Measurements from ENCODE around the gene RAB43. TPM values are rescaled to one million over a fixed set of nuclear protein-coding genes. Genes with fewer than 3 reads are reported as not detected.

Gene RAB43
- total RNA-seq, 1 experiment from 2014 or later: 22.4 TPM

GRCh38 chr3:129107793-129108192 is 13.8 kb downstream of the RAB43 start:
- no peaks in the 10 kb centered on the region for H3K79me2 ChIP-seq (ENCODE audit: low read length)
- ATAC-seq: no peak
- H3K27me3 ChIP-seq (ENCODE audit: low read length): no peaks in the 10 kb centered on the region
- no peak for DNase-seq
- no TSS peak for BruUV-seq (replicated peaks)
- H2AFZ ChIP-seq (ENCODE audit: low read length): no peak overlapping the region
- H3K4me2 ChIP-seq (ENCODE audit: low read length): no peak overlapping the region
- POLR2A ChIA-PET (ENCODE audit: unreplicated experiment): no interaction called here
- intact Hi-C loops (cut with micrococcal nuclease): no loop called here
- no peaks in the 10 kb centered on the region for H3K9me2 ChIP-seq (replicated peaks; ENCODE audit: low read length)
- CTCF ChIA-PET: no interaction called here
- 0 out of 2 replicates have a peak, but pooled peaks cover 3% of the 10 kb centered on the region for H3K36me3 ChIP-seq (ENCODE audit: low read depth, low read length)
- TF ChIP-seq EZH2phosphoT487 (IDR thresholded peaks at IDR 0.05; ENCODE audit: borderline replicate concordance, low read length): no peak
- TF ChIP-seq, protein P1, sequence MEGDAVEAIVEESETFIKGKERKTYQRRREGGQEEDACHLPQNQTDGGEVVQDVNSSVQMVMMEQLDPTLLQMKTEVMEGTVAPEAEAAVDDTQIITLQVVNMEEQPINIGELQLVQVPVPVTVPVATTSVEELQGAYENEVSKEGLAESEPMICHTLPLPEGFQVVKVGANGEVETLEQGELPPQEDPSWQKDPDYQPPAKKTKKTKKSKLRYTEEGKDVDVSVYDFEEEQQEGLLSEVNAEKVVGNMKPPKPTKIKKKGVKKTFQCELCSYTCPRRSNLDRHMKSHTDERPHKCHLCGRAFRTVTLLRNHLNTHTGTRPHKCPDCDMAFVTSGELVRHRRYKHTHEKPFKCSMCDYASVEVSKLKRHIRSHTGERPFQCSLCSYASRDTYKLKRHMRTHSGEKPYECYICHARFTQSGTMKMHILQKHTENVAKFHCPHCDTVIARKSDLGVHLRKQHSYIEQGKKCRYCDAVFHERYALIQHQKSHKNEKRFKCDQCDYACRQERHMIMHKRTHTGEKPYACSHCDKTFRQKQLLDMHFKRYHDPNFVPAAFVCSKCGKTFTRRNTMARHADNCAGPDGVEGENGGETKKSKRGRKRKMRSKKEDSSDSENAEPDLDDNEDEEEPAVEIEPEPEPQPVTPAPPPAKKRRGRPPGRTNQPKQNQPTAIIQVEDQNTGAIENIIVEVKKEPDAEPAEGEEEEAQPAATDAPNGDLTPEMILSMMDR (conservative IDR thresholded peaks at IDR 0.05; ENCODE audit: low read depth, low read length): no peak
- TF ChIP-seq EZH2 (IDR thresholded peaks at IDR 0.05; ENCODE audit: low read length, unreplicated experiment): no peak
- no peak overlapping the region for H3K9ac ChIP-seq (ENCODE audit: low read length)
- H3K27ac ChIP-seq (ENCODE audit: low read length): no peak overlapping the region
- H4K20me1 ChIP-seq (ENCODE audit: low read length): no peaks in the 10 kb centered on the region
- no peaks in the 10 kb centered on the region for H3K4me1 ChIP-seq (ENCODE audit: insufficient read depth, low read length)
- H3F3A ChIP-seq (ENCODE audit: low read length, unreplicated experiment): no peaks in the 10 kb centered on the region
- no peaks in the 10 kb centered on the region for H3K9me3 ChIP-seq (ENCODE audit: low read length)
- no peak overlapping the region for H3K4me3 ChIP-seq (ENCODE audit: low read length)

GRCh38 chr3:129106866-129107565 is 14.6 kb downstream of the RAB43 start:
- Histone ChIP-seq H3K9me3 (ENCODE audit: low read length) (no peaks in the 10 kb centered on the region), H3K36me3 (ENCODE audit: low read depth, low read length) (0 out of 2 replicates have a peak, but pooled peaks cover 3% of the 10 kb centered on the region), H3K4me1 (ENCODE audit: insufficient read depth, low read length) (no peaks in the 10 kb centered on the region), H3F3A (ENCODE audit: low read length, unreplicated experiment) (no peaks in the 10 kb centered on the region), H3K27me3 (ENCODE audit: low read length) (no peaks in the 10 kb centered on the region), H4K20me1 (ENCODE audit: low read length) (no peaks in the 10 kb centered on the region), H3K9ac (ENCODE audit: low read length) (no peak overlapping the region), H3K4me2 (ENCODE audit: low read length) (no peak overlapping the region), H2AFZ (ENCODE audit: low read length) (no peak overlapping the region), H3K9me2 (replicated peaks; ENCODE audit: low read length) (no peaks in the 10 kb centered on the region), H3K79me2 (ENCODE audit: low read length) (no peaks in the 10 kb centered on the region), H3K4me3 (ENCODE audit: low read length) (no peak overlapping the region), H3K27ac (ENCODE audit: low read length) (no peak overlapping the region)
- no peak for TF ChIP-seq EZH2 (IDR thresholded peaks at IDR 0.05; ENCODE audit: low read length, unreplicated experiment)
- no peak for TF ChIP-seq EZH2phosphoT487 (IDR thresholded peaks at IDR 0.05; ENCODE audit: borderline replicate concordance, low read length)
- TF ChIP-seq, protein P1 (conservative IDR thresholded peaks at IDR 0.05; ENCODE audit: low read depth, low read length): no peak
- no TSS peak for BruUV-seq (replicated peaks)
- ATAC-seq (no peak), DNase-seq (no peak)
- POLR2A ChIA-PET (ENCODE audit: unreplicated experiment): no interaction called here
- intact Hi-C loops (cut with micrococcal nuclease): no loop called here
- CTCF ChIA-PET: interaction anchor here (0.5 kb wide), 1 partner anchor 137 kb away, joined by 4 read pairs; no protein-coding TSS in a partner anchor

DNA sequence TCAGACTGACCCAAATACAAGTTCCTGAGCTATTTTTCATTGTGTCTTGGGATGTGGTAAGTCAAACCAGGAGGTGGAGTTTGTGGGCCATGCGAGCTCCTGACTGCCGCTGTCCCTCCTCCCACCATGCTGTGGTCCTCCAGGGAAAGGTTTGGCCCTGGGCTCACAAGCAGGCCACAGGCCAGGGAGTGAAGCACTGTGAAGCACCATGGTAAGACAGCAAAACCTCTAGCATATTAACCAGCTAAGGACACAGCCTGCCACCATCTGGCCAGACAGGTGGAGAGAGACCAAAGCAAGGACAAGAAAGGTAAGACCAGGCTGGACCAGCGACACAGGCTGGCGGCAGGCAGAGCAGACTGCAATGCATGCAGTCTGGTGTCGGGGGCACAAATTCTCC is 15.3 kb downstream of the RAB43 start:
- TF ChIP-seq, protein P1 (conservative IDR thresholded peaks at IDR 0.05; ENCODE audit: low read depth, low read length): no peak
- TF ChIP-seq EZH2 (IDR thresholded peaks at IDR 0.05; ENCODE audit: low read length, unreplicated experiment) (no peak), EZH2phosphoT487 (IDR thresholded peaks at IDR 0.05; ENCODE audit: borderline replicate concordance, low read length) (no peak)
- no peaks in the 10 kb centered on the region for H3K79me2 ChIP-seq (ENCODE audit: low read length)
- H3K4me3 ChIP-seq (ENCODE audit: low read length): no peak overlapping the region
- 0 out of 2 replicates have a peak, but pooled peaks cover 3% of the 10 kb centered on the region for H3K36me3 ChIP-seq (ENCODE audit: low read depth, low read length)
- no TSS peak for BruUV-seq (replicated peaks)
- no peaks in the 10 kb centered on the region for H3K9me2 ChIP-seq (replicated peaks; ENCODE audit: low read length)
- no peak overlapping the region for H3K9ac ChIP-seq (ENCODE audit: low read length)
- CTCF ChIA-PET: interaction anchor here (0.5 kb wide), 1 partner anchor 136 kb away, joined by 4 read pairs; no protein-coding TSS in a partner anchor
- intact Hi-C loops (cut with micrococcal nuclease): no loop called here
- H3K4me2 ChIP-seq (ENCODE audit: low read length): no peak overlapping the region
- H3K4me1 ChIP-seq (ENCODE audit: insufficient read depth, low read length): no peaks in the 10 kb centered on the region
- H4K20me1 ChIP-seq (ENCODE audit: low read length): no peaks in the 10 kb centered on the region
- H3K27ac ChIP-seq (ENCODE audit: low read length): no peak overlapping the region
- H2AFZ ChIP-seq (ENCODE audit: low read length): no peak overlapping the region
- no peaks in the 10 kb centered on the region for H3F3A ChIP-seq (ENCODE audit: low read length, unreplicated experiment)
- no peaks in the 10 kb centered on the region for H3K9me3 ChIP-seq (ENCODE audit: low read length)
- POLR2A ChIA-PET (ENCODE audit: unreplicated experiment): no interaction called here
- DNase-seq (peak; percentile 3), ATAC-seq (no peak; the same call in 1 of the 2 replicates)
- no peaks in the 10 kb centered on the region for H3K27me3 ChIP-seq (ENCODE audit: low read length)

All from PC-3 (cell line).